HepG2 (cell line): ENCODE data around the gene NIFK. TPM values are rescaled to one million over a fixed set of nuclear protein-coding genes. Genes with fewer than 3 reads are reported as not detected.

Source experiments
- ARNT2 ChIP-seq: sonication (generic); formaldehyde crosslinking; IDR thresholded peaks from 2 replicates; pipeline ENCODE4 v1.8.0; 2022; ENCODE audit warnings: mild to moderate bottlenecking, low read depth, missing genetic modification reagents, moderate library complexity
- BORCS8-MEF2B ChIP-seq: sonication (generic); formaldehyde crosslinking; IDR thresholded peaks from 2 replicates; pipeline ENCODE4 v1.8.0; 2022; ENCODE audit warnings: mild to moderate bottlenecking, missing genetic modification reagents
- CHCHD3 ChIP-seq: sonication (generic); formaldehyde crosslinking; IDR thresholded peaks from 2 replicates; pipeline ENCODE4 v1.8.0; 2022; ENCODE audit warnings: mild to moderate bottlenecking, missing genetic modification reagents, moderate library complexity
- EED ChIP-seq: sonication (generic); formaldehyde crosslinking; IDR thresholded peaks from 2 replicates; pipeline ENCODE4 v1.5.0; 2020; ENCODE audit warnings: mild to moderate bottlenecking, missing genetic modification reagents
- FOXA3 ChIP-seq: IDR thresholded peaks from 2 replicates; pipeline ENCODE4 v1.6.1; 2016; ENCODE audit warnings: missing genetic modification reagents, missing compliant biosample characterization
- HBP1 ChIP-seq: IDR thresholded peaks from 2 replicates; pipeline ENCODE4 v1.6.1; 2016; ENCODE audit warnings: low read depth, control low read depth
- HIVEP1 ChIP-seq: sonication (generic); formaldehyde crosslinking; IDR thresholded peaks from 2 replicates; pipeline ENCODE4 v1.4.0; 2020; ENCODE audit warnings: mild to moderate bottlenecking, missing genetic modification reagents
- KDM4B ChIP-seq: sonication (generic); formaldehyde crosslinking; IDR thresholded peaks from 2 replicates; pipeline ENCODE4 v1.4.0; 2020; ENCODE audit warnings: missing genetic modification reagents
- MYPOP ChIP-seq: sonication (generic); formaldehyde crosslinking; IDR thresholded peaks from 2 replicates; pipeline ENCODE4 v1.8.1; 2023; ENCODE audit warnings: mild to moderate bottlenecking, moderate library complexity, missing genetic modification reagents
- NPAS2 ChIP-seq: sonication (generic); formaldehyde crosslinking; IDR thresholded peaks from 2 replicates; pipeline ENCODE4 v1.8.0; 2022; ENCODE audit warnings: mild to moderate bottlenecking, missing genetic modification reagents, borderline replicate concordance
- NR2F2 ChIP-seq: IDR thresholded peaks from 2 replicates; pipeline ENCODE4 v1.6.1; 2012; ENCODE audit warnings: low read depth, inconsistent platforms, borderline replicate concordance
- POGK ChIP-seq: sonication (generic); formaldehyde crosslinking; conservative IDR thresholded peaks from 2 replicates; pipeline ENCODE4 v1.8.0; 2022; ENCODE audit warnings: mild to moderate bottlenecking, moderate library complexity, missing genetic modification reagents
- PRDM15 ChIP-seq: sonication (generic); formaldehyde crosslinking; IDR thresholded peaks from 2 replicates; pipeline ENCODE4 v1.4.0; 2020; ENCODE audit warnings: missing genetic modification reagents
- THAP7 ChIP-seq: sonication (generic); formaldehyde crosslinking; IDR thresholded peaks from 2 replicates; pipeline ENCODE4 v1.8.1; 2023; ENCODE audit warnings: mild to moderate bottlenecking, missing genetic modification reagents
- ZBTB49 ChIP-seq: sonication (generic); formaldehyde crosslinking; IDR thresholded peaks from 2 replicates; pipeline ENCODE4 v1.4.0; 2020; ENCODE audit warnings: missing genetic modification reagents, borderline replicate concordance
- ZNF235 ChIP-seq: sonication (generic); formaldehyde crosslinking; IDR thresholded peaks from 2 replicates; pipeline ENCODE4 v1.8.1; 2023; ENCODE audit warnings: mild to moderate bottlenecking, missing genetic modification reagents, borderline replicate concordance
- ZNF790 ChIP-seq: sonication (generic); formaldehyde crosslinking; IDR thresholded peaks from 2 replicates; pipeline ENCODE4 v1.8.0; 2022; ENCODE audit warnings: missing genetic modification reagents, mild to moderate bottlenecking, borderline replicate concordance
- ZNF839 ChIP-seq: sonication (generic); formaldehyde crosslinking; IDR thresholded peaks from 2 replicates; pipeline ENCODE4 v1.4.0; 2020; ENCODE audit warnings: missing genetic modification reagents, mild to moderate bottlenecking, borderline replicate concordance
- polyA plus RNA-seq, 8 experiments: library from polyadenylated mRNA; depleted of rRNA in 3 of 8; stranded (reverse) in 7 of 8; unstranded in 1 of 8; fragments of >200 nt; fragmentation: Illumina TruSeq in 4 of 8; extraction: Trizol in 4 of 8; gene quantifications; 2 replicates each; pipeline versions ENCODE4 v1.2.1 to v1.2.3, GENCODE V29; 2011 to 2016; ENCODE audit warnings: low read depth in 4 of 8, missing spikeins in 1 of 8, mixed read lengths in 1 of 8; ENCODE audit not compliant: insufficient read depth in 1 of 8
- total RNA-seq, 5 experiments: library from RNA; depleted of rRNA; stranded (reverse); fragments of >200 nt; fragmentation: Illumina TruSeq; extraction: Trizol; gene quantifications; 2 replicates each; pipeline ENCODE4 v1.2.3, GENCODE V29; 2016; ENCODE audit warnings: low read depth in 1 of 5

Gene NIFK
- total and polyA plus RNA-seq, 2 of the 13 experiments (the other 11 are each of a cell fraction or from before 2014, with no cell fraction given) = 19.6 to 105 TPM

GRCh38 chr2:121707344-121707919, 29.2 kb downstream of the NIFK start (continued):
- no peak; the same call in 1 of the 2 replicates for TF ChIP-seq POGK
- TF ChIP-seq BORCS8-MEF2B (CRISPR knock-in tag) = 0 out of 2 replicates have a peak, but pooled peaks have one; percentile 9
- TF ChIP-seq PRDM15 (CRISPR knock-in tag) = no peak
- TF ChIP-seq ARNT2 (CRISPR knock-in tag) = no peak
- no peak for TF ChIP-seq ZNF790 (CRISPR knock-in tag)
- TF ChIP-seq HIVEP1 (CRISPR knock-in tag) = no peak
- TF ChIP-seq CHCHD3 (CRISPR knock-in tag) = no peak
- no peak for TF ChIP-seq NR2F2
- no peak for TF ChIP-seq KDM4B (CRISPR knock-in tag)
- no peak for TF ChIP-seq NPAS2 (CRISPR knock-in tag)
- TF ChIP-seq ZNF235 = no peak
- TF ChIP-seq FOXA3 (CRISPR knock-in tag) = peak; percentile 41; the same call in 1 of the 2 replicates
- TF ChIP-seq HBP1 (CRISPR knock-in tag) = 0 out of 2 replicates have a peak, but pooled peaks have one; percentile 41
- TF ChIP-seq THAP7 (CRISPR knock-in tag) = no peak
- TF ChIP-seq EED (CRISPR knock-in tag) = no peak
- no peak for TF ChIP-seq MYPOP (CRISPR knock-in tag)
- TF ChIP-seq ZBTB49 (CRISPR knock-in tag) = no peak
- TF ChIP-seq ZNF839 = no peak
